GM21723 (cell line): Measurements from ENCODE around the gene COL4A1.
"Not testable (repeated sequence)": the region's sequence is repeated elsewhere in the genome, so short reads cannot be mapped to it uniquely, and the experiment has no call there.

Experiments used
- ATAC-seq: cut with Tn5 transposase; IDR thresholded peaks from one replicate; pipeline ENCODE4 v1.9.1; 2021; ENCODE audit warnings: mild to moderate bottlenecking, moderate library complexity; ENCODE audit not compliant: unreplicated experiment

COL4A1 gene

GRCh38 chr13:110126391-110126961 lies 180.5 kb downstream of the COL4A1 start:
- no peak for ATAC-seq

GRCh38 chr13:110125613-110126272 lies 181.2 kb downstream of the COL4A1 start:
- no peak for ATAC-seq

- ATAC-seq = no peak
Observed at GRCh38 chr13:110125157-110125556, 181.8 kb downstream of the COL4A1 start.

- ATAC-seq = no peak
Observed at GRCh38 chr13:110124201-110124940, 182.6 kb downstream of the COL4A1 start.

- ATAC-seq = no peak
Observed at GRCh38 chr13:110123041-110123809, 183.7 kb downstream of the COL4A1 start.

- ATAC-seq = no peak
Observed at GRCh38 chr13:110121422-110122083, 185.4 kb downstream of the COL4A1 start.

- no peak for ATAC-seq
Observed at GRCh38 chr13:110119935-110120905, 186.7 kb downstream of the COL4A1 start.

- no peak for ATAC-seq
Observed at GRCh38 chr13:110118106-110118505, 188.9 kb downstream of the COL4A1 start.

GRCh38 chr13:110116072-110116487 lies 190.9 kb downstream of the COL4A1 start:
- peak; percentile 75 for ATAC-seq

GRCh38 chr13:110115591-110115990 lies 191.4 kb downstream of the COL4A1 start:
- no peak for ATAC-seq

GRCh38 chr13:110114316-110114715 lies 192.6 kb downstream of the COL4A1 start:
- no peak for ATAC-seq

- ATAC-seq = no peak
Observed at GRCh38 chr13:110113284-110113764, 193.6 kb downstream of the COL4A1 start.

GRCh38 chr13:110112379-110112778 lies 194.6 kb downstream of the COL4A1 start:
- ATAC-seq = not testable (repeated sequence)

GRCh38 chr13:110110783-110111182 lies 196.2 kb downstream of the COL4A1 start:
- ATAC-seq = no peak

GRCh38 chr13:110109910-110110309 lies 197.0 kb downstream of the COL4A1 start:
- ATAC-seq = no peak

GRCh38 chr13:110109140-110109783 lies 197.7 kb downstream of the COL4A1 start:
- ATAC-seq = no peak

- ATAC-seq = no peak
Observed at GRCh38 chr13:110108348-110109139, 198.4 kb downstream of the COL4A1 start.
